Measurements from ENCODE around the gene CCDC86.

Gene CCDC86

GRCh38 chr11:60870733-60871377 is 28.9 kb downstream of the CCDC86 start:
- no peak for DNase-seq

- DNase-seq = no peak
Measured at GRCh38 chr11:60871378-60872061, 29.6 kb downstream of the CCDC86 start.

DNA sequence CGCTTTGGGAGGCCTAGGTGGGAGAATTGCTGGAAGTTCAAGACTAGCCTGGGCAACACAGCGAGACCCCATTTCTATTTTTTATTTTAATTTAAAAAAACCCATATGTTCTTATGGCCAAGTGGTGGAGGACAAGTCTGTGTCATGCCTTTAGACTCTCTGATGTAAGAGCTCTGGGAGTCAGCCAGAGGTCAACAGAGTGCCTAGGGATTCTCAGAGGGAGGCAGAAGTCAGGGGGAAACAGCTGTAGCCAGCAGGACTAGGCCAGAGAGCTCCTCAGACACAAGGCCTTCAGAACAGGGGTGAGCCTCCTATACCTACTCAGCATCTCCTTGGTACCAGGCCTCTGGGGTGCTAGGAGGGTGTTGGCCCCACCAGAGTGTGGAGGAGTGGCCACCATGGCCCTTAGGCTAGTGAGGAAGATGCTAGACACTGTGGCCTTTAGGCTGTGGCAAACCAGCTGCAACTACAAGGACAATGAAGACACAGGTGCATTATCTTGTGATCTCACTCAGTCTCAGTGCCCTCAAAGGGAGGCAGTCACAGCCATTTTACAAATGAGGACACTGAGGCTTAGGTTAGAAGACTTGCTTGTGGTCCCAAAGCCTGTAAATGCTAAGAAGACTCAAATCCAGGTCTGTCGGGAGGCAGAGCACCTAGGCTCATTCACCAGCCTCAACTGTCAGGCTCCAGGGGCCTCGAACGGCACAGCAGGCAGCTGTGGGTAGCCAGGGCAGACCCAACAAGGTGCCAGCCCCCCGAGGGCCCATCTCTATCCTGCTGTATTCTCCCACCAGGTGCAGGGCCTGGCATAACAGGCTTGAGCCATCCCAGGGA is 30.4 kb downstream of the CCDC86 start:
- peak; percentile 10 for DNase-seq

DNA sequence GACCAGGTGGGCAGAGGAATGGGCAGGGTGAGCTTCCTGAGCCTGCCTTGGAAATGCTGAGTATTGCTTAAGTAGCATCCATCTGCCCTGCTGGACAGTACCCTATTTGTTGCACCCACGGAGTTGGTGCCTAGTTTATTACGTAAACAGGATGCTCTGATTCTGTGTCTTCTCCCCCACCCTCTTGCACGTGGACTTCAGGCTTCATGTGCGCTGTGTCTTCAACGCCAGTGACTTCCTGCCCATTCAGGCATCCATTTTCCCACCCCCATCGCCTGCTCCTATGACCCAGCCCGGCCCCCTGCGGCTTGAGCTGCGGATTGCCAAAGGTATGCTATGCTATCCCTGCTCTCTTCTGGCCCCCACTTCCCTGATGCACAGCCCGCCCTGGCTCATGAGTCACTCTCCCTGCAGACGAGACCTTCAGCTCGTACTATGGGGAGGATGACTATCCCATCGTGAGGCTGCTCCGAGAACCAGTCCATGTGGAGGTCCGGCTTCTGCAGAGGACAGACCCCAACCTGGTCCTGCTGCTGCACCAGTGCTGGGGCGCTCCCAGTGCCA is 31.1 kb downstream of the CCDC86 start:
- no peak for DNase-seq

GRCh38 chr11:60873533-60873932 is 31.6 kb downstream of the CCDC86 start:
- DNase-seq = no peak

- DNase-seq = no peak
Measured at GRCh38 chr11:60874421-60875365, 32.8 kb downstream of the CCDC86 start.

DNA sequence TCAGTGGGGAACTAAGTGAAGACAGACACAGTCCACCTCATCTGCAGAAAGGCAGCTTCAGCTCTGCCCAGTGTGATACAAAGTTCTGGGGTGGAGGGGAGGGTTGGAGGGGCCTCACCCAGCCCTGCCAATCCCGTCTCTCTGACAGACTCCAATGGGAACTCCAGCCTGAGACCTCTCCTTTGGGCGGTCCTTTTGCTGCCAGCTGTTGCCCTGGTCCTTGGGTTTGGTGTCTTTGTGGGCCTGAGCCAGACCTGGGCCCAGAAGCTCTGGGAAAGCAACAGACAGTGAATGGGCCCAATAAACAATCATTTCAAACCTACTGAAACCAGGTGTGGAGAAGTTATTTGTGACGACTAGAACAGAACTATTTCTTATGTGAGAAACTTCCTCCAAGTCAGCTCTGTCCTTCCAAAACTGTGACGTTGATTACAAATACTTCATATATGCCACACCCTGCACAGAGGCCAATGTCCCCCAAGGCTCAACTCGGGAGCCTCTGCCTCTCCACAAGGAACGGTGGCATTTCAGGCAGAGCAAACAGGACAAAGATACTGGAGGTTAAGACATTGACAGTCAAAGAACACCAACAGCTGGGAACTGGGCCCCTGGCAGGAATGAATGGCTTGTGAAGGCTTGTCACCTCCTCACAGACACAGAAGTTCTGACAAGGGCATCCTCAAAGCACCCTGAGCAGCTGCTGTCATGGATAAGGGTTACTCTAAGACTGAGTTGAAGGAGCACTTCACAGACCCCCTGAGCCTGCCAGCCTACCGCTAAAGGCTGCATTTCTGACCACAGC is 33.7 kb downstream of the CCDC86 start:
- no peak for DNase-seq

GRCh38 chr11:60876168-60876485 is 34.2 kb downstream of the CCDC86 start:
- DNase-seq = no peak

DNA sequence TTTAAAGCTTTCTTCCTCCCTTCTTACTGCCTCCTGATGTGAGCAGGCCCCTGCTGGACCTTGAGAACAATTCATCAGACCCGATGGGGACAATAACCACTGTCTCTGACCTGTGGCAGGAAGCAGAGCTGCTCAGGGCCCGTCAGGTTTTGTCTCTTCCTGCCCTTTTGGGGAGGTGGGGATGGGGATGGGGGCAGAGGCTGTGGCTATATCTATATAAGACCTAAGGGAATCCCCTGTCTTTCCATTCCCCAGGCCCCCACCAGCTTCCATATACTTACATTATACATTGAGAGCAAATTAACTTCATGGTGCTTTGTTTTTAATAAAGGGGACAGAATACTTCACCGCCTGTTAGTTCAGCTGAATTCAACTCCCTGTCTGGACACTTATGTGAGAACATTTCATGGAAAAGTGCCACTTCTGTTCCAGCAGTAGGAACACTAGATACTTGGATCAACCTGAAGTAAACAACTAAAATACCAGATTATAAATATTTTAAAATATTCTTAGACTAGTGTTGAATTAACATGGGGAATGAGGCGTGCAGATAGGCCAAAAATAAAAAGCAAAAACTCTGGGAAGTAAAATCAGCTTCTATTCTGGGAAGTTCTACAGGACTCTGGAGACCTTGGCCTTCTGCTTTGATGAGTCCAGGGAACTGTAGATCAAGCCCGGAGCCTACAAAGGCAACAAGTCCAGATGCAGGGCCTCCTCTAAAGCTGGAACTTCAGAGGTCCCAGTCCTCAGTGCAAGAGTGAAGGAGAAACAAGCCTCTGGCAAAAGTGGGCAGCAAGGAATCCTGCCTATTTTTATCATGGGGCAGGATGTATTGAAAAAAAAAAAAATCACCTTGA is 36.6 kb downstream of the CCDC86 start:
- no peak for DNase-seq

DNA sequence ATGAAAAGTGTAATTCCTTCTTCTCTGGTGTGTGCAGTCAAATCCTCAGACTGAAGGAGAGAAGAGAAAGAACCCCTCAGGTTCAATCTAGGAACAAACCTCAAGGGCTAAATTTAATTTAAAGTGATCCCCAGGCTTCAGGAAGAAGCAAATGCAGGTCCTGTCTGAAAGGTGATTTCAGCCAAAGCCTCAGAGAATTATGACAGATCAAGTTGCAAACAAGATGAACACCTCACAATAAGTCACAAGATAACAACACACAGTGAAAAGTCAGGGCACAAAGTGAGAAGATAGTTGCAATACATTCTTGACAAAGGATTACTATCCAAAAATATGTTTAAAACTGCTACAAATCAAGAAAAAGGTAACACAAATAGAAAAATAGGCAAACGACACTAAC is 37.2 kb downstream of the CCDC86 start:
- DNase-seq = no peak

- DNase-seq = no peak
Measured at GRCh38 chr11:60879971-60880588, 38.2 kb downstream of the CCDC86 start.

- no peak for DNase-seq
Measured at GRCh38 chr11:60880643-60881282, 38.9 kb downstream of the CCDC86 start.

GRCh38 chr11:60887556-60887955 is 45.6 kb downstream of the CCDC86 start:
- peak; percentile 63 for DNase-seq

DNA sequence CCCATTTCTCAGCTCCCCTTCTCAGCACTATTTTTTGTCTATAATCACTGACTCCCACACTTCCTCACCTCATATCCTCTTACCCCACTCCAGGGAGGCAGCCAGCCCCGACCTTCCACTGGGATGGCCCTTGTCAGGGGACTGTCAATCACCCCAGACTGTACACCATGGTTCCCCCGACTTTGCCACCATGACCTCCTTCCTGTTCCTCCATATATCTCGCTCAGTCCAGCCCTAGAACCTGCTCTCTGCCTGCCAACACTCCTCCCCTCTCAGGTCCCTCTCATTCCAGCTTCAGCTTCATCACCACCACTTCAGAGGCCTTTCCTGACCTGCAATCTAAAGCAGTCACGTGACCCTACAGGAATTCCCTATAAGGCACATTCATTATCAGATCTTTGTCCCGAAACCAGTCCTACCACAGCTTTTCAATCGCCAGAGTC is 48.0 kb downstream of the CCDC86 start:
- peak; percentile 18 for DNase-seq

DNA sequence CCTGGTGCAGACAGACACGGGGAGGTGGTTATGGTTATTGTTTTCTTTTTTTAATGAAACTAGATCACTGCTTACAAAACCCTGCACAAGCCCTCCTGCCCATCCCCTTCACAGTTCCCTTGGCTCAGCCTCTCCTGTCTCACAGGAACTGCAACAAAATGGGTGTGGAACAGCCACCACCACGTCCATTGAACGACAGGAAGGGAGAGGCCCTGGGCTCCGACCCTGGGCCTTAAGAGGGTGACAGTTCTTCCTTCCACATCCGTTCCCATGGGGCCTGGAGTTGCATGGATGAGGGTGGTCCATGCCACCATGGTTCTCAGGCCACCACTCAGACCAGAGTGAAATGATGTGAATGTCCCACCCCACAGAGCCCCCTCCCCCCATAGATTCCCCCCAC is 48.8 kb downstream of the CCDC86 start:
- DNase-seq = no peak

- peak; percentile 95 for DNase-seq
Measured at GRCh38 chr11:60891103-60891741, 49.3 kb downstream of the CCDC86 start.

- no peak for DNase-seq
Measured at GRCh38 chr11:60895687-60896086, 53.8 kb downstream of the CCDC86 start.

GRCh38 chr11:60897496-60897895 is 55.6 kb downstream of the CCDC86 start:
- no peak for DNase-seq
